Ishikawa (cell line): ENCODE measurements around the gene SDK1.

Source experiments
- CEBPB ChIP-seq: IDR thresholded peaks from 2 replicates; pipeline ENCODE4 v1.6.1; 2012
- EP300 ChIP-seq: IDR thresholded peaks from 2 replicates; pipeline ENCODE4 v1.6.1; 2012; ENCODE audit warnings: borderline replicate concordance
- FOXM1 ChIP-seq: IDR thresholded peaks from 2 replicates; pipeline ENCODE4 v1.6.1; 2012; ENCODE audit warnings: low read depth, borderline replicate concordance
- MAX ChIP-seq: IDR thresholded peaks from 2 replicates; pipeline ENCODE4 v1.6.1; 2012
- NFIC ChIP-seq: IDR thresholded peaks from 2 replicates; pipeline ENCODE4 v1.6.1; 2012
- RAD21 ChIP-seq: IDR thresholded peaks from 2 replicates; pipeline ENCODE4 v1.6.1; 2012; ENCODE audit warnings: low read depth
- REST ChIP-seq: IDR thresholded peaks from 2 replicates; pipeline ENCODE4 v1.6.1; 2012; ENCODE audit warnings: low read depth, mild to moderate bottlenecking
- TAF1 ChIP-seq: IDR thresholded peaks from 2 replicates; pipeline ENCODE4 v1.6.1; 2012; ENCODE audit warnings: low read depth, mild to moderate bottlenecking
- USF1 ChIP-seq: IDR thresholded peaks from 2 replicates; pipeline ENCODE4 v1.6.1; 2012
- YY1 ChIP-seq: IDR thresholded peaks from 2 replicates; pipeline ENCODE4 v1.6.1; 2012; ENCODE audit warnings: low read depth

- TF ChIP-seq EP300 (no peak), CEBPB (no peak), FOXM1 (no peak), YY1 (no peak), RAD21 (no peak), NFIC (no peak), TAF1 (no peak), MAX (no peak), REST (no peak), USF1 (no peak)
These were observed 185.8 kb downstream of the SDK1 start for GRCh38 chr7:3486841-3487240.
